ENCODE data around the gene IL5.

- TF ChIP-seq CTCF (IDR thresholded peaks at IDR 0.05) (no peak), POLR2A (IDR thresholded peaks at IDR 0.05) (no peak)
Observed at GRCh38 chr5:132510076-132510475, 33.2 kb downstream of the IL5 start.
